ENCODE measurements around the gene NTRK3. TPM values are rescaled to one million over a fixed set of nuclear protein-coding genes. Genes with fewer than 3 reads are reported as not detected.

NTRK3 gene
- total and polyA plus RNA-seq, 2 donors (not counting 3 experiments of a cell fraction or from before 2014, with no cell fraction given) = not detected

DNA sequence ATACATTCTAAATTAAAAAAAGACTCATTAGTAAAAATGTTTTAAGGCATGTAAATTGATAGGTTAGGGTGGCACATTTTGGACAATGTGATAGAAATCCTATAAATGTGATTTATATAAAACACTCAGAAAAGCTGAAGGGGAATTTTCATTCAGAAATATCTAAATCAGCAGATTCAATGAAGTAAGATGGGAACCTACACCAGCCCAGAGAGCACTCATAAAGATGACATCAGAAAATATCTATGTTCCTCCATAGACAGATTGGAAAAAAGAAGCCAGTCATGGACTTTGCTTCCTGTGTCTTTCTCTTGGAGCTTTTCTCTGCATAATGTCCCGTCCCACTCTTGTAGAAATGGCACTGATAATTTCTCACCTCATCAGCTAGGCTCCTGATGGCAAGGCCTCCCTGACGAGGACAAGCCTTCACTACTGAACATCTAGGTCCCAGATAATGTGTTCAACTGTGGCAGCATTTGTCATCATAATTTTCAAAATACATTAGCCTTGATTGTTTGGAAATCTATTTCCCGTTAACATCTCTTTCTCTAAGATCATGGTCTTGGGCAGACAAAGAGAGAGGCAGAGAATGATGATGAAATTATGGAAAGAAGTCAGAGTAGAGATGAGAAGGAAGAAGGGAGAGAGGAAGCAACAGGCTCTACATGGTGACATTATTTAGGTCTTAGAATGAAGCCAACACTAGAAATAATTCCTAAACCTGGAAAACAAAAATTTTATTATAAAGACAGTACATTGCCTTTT lies 354.4 kb downstream of the NTRK3 start:
- ChIA-PET POLR2A (no interaction called here), CTCF (no interaction called here)
- DNase-seq (ENCODE audit: low read depth, low spot score) (no peak), FAIRE-seq (no peak)
- Histone ChIP-seq H3K4me2 (ENCODE audit: insufficient read depth, low read length) (no peak overlapping the region), H3K4me3 (replicated peaks in 1 of 3; ENCODE audit: insufficient read depth in 1 of 3, low read depth in 1 of 3, low read length in 3 of 3) (no peak overlapping the region), H3K27ac (ENCODE audit: insufficient read depth, low read depth, low read length) (no peak overlapping the region), H3K27me3 (ENCODE audit: control insufficient read depth in 2 of 2, insufficient read depth in 2 of 2, low read length in 2 of 2) (no peaks in the 10 kb centered on the region), H3K9me3 (replicated peaks; ENCODE audit: control insufficient read depth, insufficient read depth, low read length) (peaks cover 5% of the 10 kb centered on the region), H3K9ac (replicated peaks; ENCODE audit: extremely low read depth, insufficient read depth, low read length) (no peak overlapping the region), H3K79me2 (ENCODE audit: control insufficient read depth, insufficient read depth, low read length) (no peaks in the 10 kb centered on the region), H3K4me1 (ENCODE audit: control insufficient read depth, extremely low read depth, insufficient read depth, low read length) (no peaks in the 10 kb centered on the region), H4K20me1 (replicated peaks; ENCODE audit: control insufficient read depth, extremely low read depth, insufficient read depth, low read length) (no peaks in the 10 kb centered on the region), H3K9me1 (replicated peaks; ENCODE audit: control insufficient read depth, extremely low read depth, insufficient read depth, low read length) (no peaks in the 10 kb centered on the region), H3K36me3 (ENCODE audit: control insufficient read depth in 2 of 2, extremely low read depth in 1 of 2, insufficient read depth in 2 of 2, low read length in 2 of 2) (no peaks in the 10 kb centered on the region), H2AFZ (ENCODE audit: low read depth, low read length) (no peak overlapping the region)
- dilution Hi-C loops (cut with MboI; ENCODE audit: extremely low pct_ligation_motif_present, low sequenced_read_pairs) (no loop called here), intact Hi-C loops (cut with micrococcal nuclease) (no loop called here)
- BruUV-seq (replicated peaks) = no TSS peak
- TF ChIP-seq, protein P1, sequence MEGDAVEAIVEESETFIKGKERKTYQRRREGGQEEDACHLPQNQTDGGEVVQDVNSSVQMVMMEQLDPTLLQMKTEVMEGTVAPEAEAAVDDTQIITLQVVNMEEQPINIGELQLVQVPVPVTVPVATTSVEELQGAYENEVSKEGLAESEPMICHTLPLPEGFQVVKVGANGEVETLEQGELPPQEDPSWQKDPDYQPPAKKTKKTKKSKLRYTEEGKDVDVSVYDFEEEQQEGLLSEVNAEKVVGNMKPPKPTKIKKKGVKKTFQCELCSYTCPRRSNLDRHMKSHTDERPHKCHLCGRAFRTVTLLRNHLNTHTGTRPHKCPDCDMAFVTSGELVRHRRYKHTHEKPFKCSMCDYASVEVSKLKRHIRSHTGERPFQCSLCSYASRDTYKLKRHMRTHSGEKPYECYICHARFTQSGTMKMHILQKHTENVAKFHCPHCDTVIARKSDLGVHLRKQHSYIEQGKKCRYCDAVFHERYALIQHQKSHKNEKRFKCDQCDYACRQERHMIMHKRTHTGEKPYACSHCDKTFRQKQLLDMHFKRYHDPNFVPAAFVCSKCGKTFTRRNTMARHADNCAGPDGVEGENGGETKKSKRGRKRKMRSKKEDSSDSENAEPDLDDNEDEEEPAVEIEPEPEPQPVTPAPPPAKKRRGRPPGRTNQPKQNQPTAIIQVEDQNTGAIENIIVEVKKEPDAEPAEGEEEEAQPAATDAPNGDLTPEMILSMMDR (IDR thresholded peaks at IDR 0.05; ENCODE audit: extremely low read depth in 1 of 2, insufficient read depth in 1 of 2, low read depth in 1 of 2, low read length in 2 of 2) = no peak
- TF ChIP-seq FOS (IDR thresholded peaks at IDR 0.05; ENCODE audit: borderline replicate concordance, insufficient read depth, low read length) (no peak), POLR2A (IDR thresholded peaks at IDR 0.05; ENCODE audit: low read depth, low read length) (no peak), EZH2 (IDR thresholded peaks at IDR 0.05; ENCODE audit: borderline replicate concordance, low read depth, low read length, severe bottlenecking) (no peak), MYC (IDR thresholded peaks at IDR 0.05; ENCODE audit: low read depth, low read length) (no peak), GATA2 (IDR thresholded peaks at IDR 0.05; ENCODE audit: insufficient read depth, insufficient read length, low read depth, low read length) (no peak), POLR2AphosphoS5 (IDR thresholded peaks at IDR 0.05; ENCODE audit: insufficient read depth, low read depth, low read length) (no peak), JUN (IDR thresholded peaks at IDR 0.05; ENCODE audit: borderline replicate concordance, insufficient read depth, insufficient read length, low read depth) (no peak)
- TF ChIP-seq, protein P2, sequence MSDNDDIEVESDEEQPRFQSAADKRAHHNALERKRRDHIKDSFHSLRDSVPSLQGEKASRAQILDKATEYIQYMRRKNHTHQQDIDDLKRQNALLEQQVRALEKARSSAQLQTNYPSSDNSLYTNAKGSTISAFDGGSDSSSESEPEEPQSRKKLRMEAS (IDR thresholded peaks at IDR 0.05; ENCODE audit: insufficient read depth, insufficient read length) = no peak

Data from endothelial cell of umbilical vein (primary cell).